A549 (cell line): ENCODE data around the gene SLC6A7. TPM values are rescaled to one million over a fixed set of nuclear protein-coding genes. Genes with fewer than 3 reads are reported as not detected.

Source experiments
- ATAC-seq, 2 experiments: fragments of 200-7000 bp in 1 of 2; fragments of >200 bp in 1 of 2; cut with Nextera tagmentation in 1 of 2; cut with Tn5 transposase in 1 of 2; 3 replicates each; pipeline versions ENCODE4 v1.8.0 to v1.9.1; 2018 to 2020; ENCODE audit warnings: mild to moderate bottlenecking in 1 of 2, moderate library complexity in 1 of 2
- CTCF ChIA-PET: fragments of 300-600 bp; sonication (Branson Sonifier 250); formaldehyde crosslinking; extraction: SDS; loops from one replicate; lab custom pipeline; 2021; ENCODE audit warnings: antibody characterized with exemption, inconsistent platforms; lab: Yijun Ruan, JAX
- POLR2A ChIA-PET: fragments of 350-600 bp; formaldehyde crosslinking; extraction: SDS; loops from one replicate; lab custom pipeline; 2021; ENCODE audit warnings: antibody characterized with exemption, inconsistent platforms; lab: Yijun Ruan, JAX
- DNase-seq, 2 experiments: peaks; one replicate each; pipeline versions ENCODE4 v3.0.0 to v3.0.0-alpha.2; 2011 to 2016; ENCODE audit warnings: low read depth in 1 of 2, low spot score in 1 of 2
- FAIRE-seq: peaks from 2 replicates; lab custom pipeline; 2011; peaks lifted over from hg19 to GRCh38; lab: Jason Lieb, UNC
- H3K27ac ChIP-seq, 2 experiments: fragments of >200 bp; sonication (Bioruptor Twin); formaldehyde crosslinking; 3 replicates each; pipeline ENCODE4 v1.5.1; 2016 to 2017
- H3K4me1 ChIP-seq: fragments of >200 bp; sonication (Bioruptor Twin); formaldehyde crosslinking; 3 replicates; pipeline ENCODE4 v1.6.1; 2016
- H3K4me2 ChIP-seq: fragments of >200 bp; sonication (Bioruptor Twin); formaldehyde crosslinking; 3 replicates; pipeline ENCODE4 v1.6.1; 2016
- H3K4me3 ChIP-seq: fragments of >200 bp; sonication (Bioruptor Twin); formaldehyde crosslinking; 3 replicates; pipeline ENCODE4 v1.5.1; 2016
- H3K9me3 ChIP-seq: fragments of >200 bp; sonication (Bioruptor Twin); formaldehyde crosslinking; 3 replicates; pipeline ENCODE4 v1.6.1; 2016
- CBX2 ChIP-seq: fragments of 200-600 bp; sonication (generic); IDR thresholded peaks from 2 replicates; pipeline ENCODE4 v1.6.1; 2016; ENCODE audit warnings: low read depth, mild to moderate bottlenecking, borderline replicate concordance
- CEBPB ChIP-seq, 2 experiments: fragments of >200 bp in 1 of 2; sonication (Bioruptor Twin) in 1 of 2; formaldehyde crosslinking in 1 of 2; IDR thresholded peaks; 2 replicates each; pipeline ENCODE4 v1.6.1; 2012 to 2016
- EP300 ChIP-seq, 2 experiments: fragments of >200 bp; sonication (Bioruptor Twin); formaldehyde crosslinking; IDR thresholded peaks; 2 replicates in 1 of 2; 3 replicates in 1 of 2; pipeline ENCODE4 v1.6.1; 2016 to 2017
- FOSL2 ChIP-seq, 2 experiments: fragments of 450-650 bp in 1 of 2; fragments of >200 bp in 1 of 2; sonication (Bioruptor Twin) in 1 of 2; formaldehyde crosslinking; IDR thresholded peaks; 2 replicates each; pipeline versions ENCODE4 v1.5.0 to v1.6.1; 2016 to 2020; ENCODE audit warnings: mild to moderate bottlenecking in 1 of 2, moderate library complexity in 1 of 2
- GATA3 ChIP-seq: IDR thresholded peaks from 2 replicates; pipeline ENCODE4 v1.6.1; 2012; ENCODE audit warnings: borderline replicate concordance
- MAZ ChIP-seq: fragments of 150-350 bp; IDR thresholded peaks from 2 replicates; pipeline ENCODE4 v1.6.1; 2014; ENCODE audit warnings: antibody characterized with exemption, low read depth, low read length, borderline replicate concordance
- POLR2A ChIP-seq: IDR thresholded peaks from 2 replicates; pipeline ENCODE4 v1.6.1; 2012; ENCODE audit warnings: mild to moderate bottlenecking, low read length
- POLR2AphosphoS2 ChIP-seq: conservative IDR thresholded peaks from 2 replicates; pipeline ENCODE4 v1.6.1; 2012; ENCODE audit warnings: low read length, improper control_type of control experiment, inconsistent platforms
- RAD21 ChIP-seq, 2 experiments: fragments of >200 bp in 1 of 2; sonication (Bioruptor Twin) in 1 of 2; formaldehyde crosslinking in 1 of 2; IDR thresholded peaks in 1 of 2; conservative IDR thresholded peaks in 1 of 2; 2 replicates in 1 of 2; 3 replicates in 1 of 2; pipeline ENCODE4 v1.6.1; 2012 to 2018; ENCODE audit warnings: inconsistent platforms in 1 of 2
- RARB ChIP-seq: fragments of 250-450 bp; sonication (Bioruptor Pico); IDR thresholded peaks from 2 replicates; pipeline ENCODE4 v1.8.0; 2021; ENCODE audit warnings: mild to moderate bottlenecking, moderate library complexity
- SMC3 ChIP-seq: fragments of >200 bp; sonication (Bioruptor Twin); formaldehyde crosslinking; IDR thresholded peaks from 3 replicates; pipeline ENCODE4 v1.6.1; 2018; ENCODE audit warnings: inconsistent platforms
- SREBF2 ChIP-seq: fragments of 450-650 bp; IDR thresholded peaks from 2 replicates; pipeline ENCODE4 v1.6.1; 2014; ENCODE audit warnings: mild to moderate bottlenecking, moderate library complexity
- USF2 ChIP-seq: fragments of 450-650 bp; IDR thresholded peaks from 2 replicates; pipeline ENCODE4 v1.6.1; 2014; ENCODE audit warnings: antibody characterized with exemption
- ZC3H11A ChIP-seq: fragments of 450-650 bp; IDR thresholded peaks from 2 replicates; pipeline ENCODE4 v1.6.1; 2014; ENCODE audit warnings: antibody characterized with exemption, mild to moderate bottlenecking
- WGBS: methylation state at CpG from one replicate; pipeline ENCODE4 v1.1.6; 2017; ENCODE audit errors: missing lambda C conversion rate; 5-methylcytosine and 5-hydroxymethylcytosine counted together
- polyA plus RNA-seq, 4 experiments: library from polyadenylated mRNA; depleted of rRNA in 3 of 4; stranded (reverse); fragments of >200 nt; fragmentation: RNase III in 1 of 4; extraction: RNeasy Plus Mini Kit Qiagen cat#74134 plus additional on column Dnase treatment in 1 of 4; gene quantifications; 2 replicates in 3 of 4; 3 replicates in 1 of 4; pipeline ENCODE4 v1.2.3, GENCODE V29; 2011 to 2017
- TF ChIP-seq, protein P1 (sequence below): fragments of >200 bp; sonication (Bioruptor Twin); formaldehyde crosslinking; IDR thresholded peaks from 3 replicates; pipeline ENCODE4 v1.5.1; 2016
- TF ChIP-seq, protein P2 (sequence below): fragments of >200 bp; sonication (Bioruptor Twin); formaldehyde crosslinking; IDR thresholded peaks from 3 replicates; pipeline ENCODE4 v1.6.1; 2016

The SLC6A7 gene
- polyA plus RNA-seq, 2 of the 4 experiments (the other 2 are of a cell fraction): not detected

GRCh38 chr5:150227036-150227435 lies 37.2 kb downstream of the SLC6A7 start:
- ATAC-seq: peak in 1 of 2 experiments; percentile 17; a peak in 2 of 6 replicates

GRCh38 chr5:150227606-150228273 lies 37.9 kb downstream of the SLC6A7 start:
- H3K9me3 ChIP-seq: no peaks in the 10 kb centered on the region
- 68% methylated on average over 10 of the region's 11 CpGs for WGBS
- peak; percentile 23 to 37; a peak in 4 of 6 replicates for ATAC-seq
- FAIRE-seq: no peak
- no peak for TF ChIP-seq USF2
- TF ChIP-seq CEBPB (IDR thresholded peaks at IDR 0.05): peak; percentile 17 to 62; a peak in 3 of 4 replicates
- TF ChIP-seq, all 56 proteins: peak for 1
- Histone ChIP-seq H3K27ac (peak overlapping the region in 1 of 2 experiments; percentile 30; a peak in 1 of 6 replicates), H3K4me2 (peak overlapping the region; percentile 14; the same call in 1 of the 3 replicates), H3K4me3 (no peak overlapping the region), H3K4me1 (peaks cover 7% of the 10 kb centered on the region; the same call in 1 of the 3 replicates)
- ChIA-PET CTCF (interaction anchor here (0.8 to 11.7 kb wide), 4 partner anchors 10 to 123 kb away, joined by 3 to 105 read pairs (median 13); partner anchors contain the start of gene ARSI), POLR2A (no interaction called here)
- DNase-seq: peak in 1 of 2 experiments; percentile 7

More at GRCh38 chr5:150227036-150227435, 37.2 kb downstream of the SLC6A7 start:
- CTCF ChIA-PET: interaction anchor here (0.8 to 11.7 kb wide), 4 partner anchors 10 to 123 kb away, joined by 3 to 105 read pairs (median 13); partner anchors contain the start of gene ARSI
- no peak for FAIRE-seq
- POLR2A ChIA-PET: no interaction called here
- H3K27ac ChIP-seq: peak overlapping the region in 1 of 2 experiments; percentile 30; a peak in 1 of 6 replicates
- WGBS: 83% methylated on average over 5 of the region's 5 CpGs
- H3K4me1 ChIP-seq: peaks cover 7% of the 10 kb centered on the region; the same call in 1 of the 3 replicates
- no peaks in the 10 kb centered on the region for H3K9me3 ChIP-seq
- TF ChIP-seq SREBF2 (no peak), RAD21 (conservative IDR thresholded peaks at IDR 0.05 in 1 of 2, IDR thresholded peaks at IDR 0.05 in 1 of 2) (peak in 1 of 2 experiments; percentile 2; a peak in 1 of 5 replicates)
- H3K4me3 ChIP-seq: no peak overlapping the region
- DNase-seq: no peak
- 0 out of 3 replicates have a peak overlapping the region, but pooled peaks have one; percentile 14 for H3K4me2 ChIP-seq

GRCh38 chr5:150229571-150229970 lies 39.7 kb downstream of the SLC6A7 start:
- DNase-seq (no peak), ATAC-seq (no peak), FAIRE-seq (no peak)
- WGBS: 33% methylated on average over 3 of the region's 3 CpGs
- POLR2A ChIA-PET: no interaction called here
- H3K4me3 ChIP-seq: no peak overlapping the region
- H3K4me1 ChIP-seq: peaks cover 7% of the 10 kb centered on the region; the same call in 1 of the 3 replicates
- H3K27ac ChIP-seq: no peak overlapping the region
- no peak overlapping the region for H3K4me2 ChIP-seq
- CTCF ChIA-PET: interaction anchor here (1.1 to 11.7 kb wide), 4 partner anchors 12 to 121 kb away, joined by 3 to 105 read pairs (median 14); no protein-coding TSS in a partner anchor
- TF ChIP-seq ZC3H11A: no peak
- TF ChIP-seq MAZ: no peak
- TF ChIP-seq EP300 (IDR thresholded peaks at IDR 0.05): no peak
- TF ChIP-seq RARB (CRISPR knock-in tag): no peak
- TF ChIP-seq, protein P1, sequence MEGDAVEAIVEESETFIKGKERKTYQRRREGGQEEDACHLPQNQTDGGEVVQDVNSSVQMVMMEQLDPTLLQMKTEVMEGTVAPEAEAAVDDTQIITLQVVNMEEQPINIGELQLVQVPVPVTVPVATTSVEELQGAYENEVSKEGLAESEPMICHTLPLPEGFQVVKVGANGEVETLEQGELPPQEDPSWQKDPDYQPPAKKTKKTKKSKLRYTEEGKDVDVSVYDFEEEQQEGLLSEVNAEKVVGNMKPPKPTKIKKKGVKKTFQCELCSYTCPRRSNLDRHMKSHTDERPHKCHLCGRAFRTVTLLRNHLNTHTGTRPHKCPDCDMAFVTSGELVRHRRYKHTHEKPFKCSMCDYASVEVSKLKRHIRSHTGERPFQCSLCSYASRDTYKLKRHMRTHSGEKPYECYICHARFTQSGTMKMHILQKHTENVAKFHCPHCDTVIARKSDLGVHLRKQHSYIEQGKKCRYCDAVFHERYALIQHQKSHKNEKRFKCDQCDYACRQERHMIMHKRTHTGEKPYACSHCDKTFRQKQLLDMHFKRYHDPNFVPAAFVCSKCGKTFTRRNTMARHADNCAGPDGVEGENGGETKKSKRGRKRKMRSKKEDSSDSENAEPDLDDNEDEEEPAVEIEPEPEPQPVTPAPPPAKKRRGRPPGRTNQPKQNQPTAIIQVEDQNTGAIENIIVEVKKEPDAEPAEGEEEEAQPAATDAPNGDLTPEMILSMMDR: no peak
- no peak for TF ChIP-seq POLR2A
- TF ChIP-seq SMC3: no peak
- TF ChIP-seq POLR2AphosphoS2: no peak
- TF ChIP-seq, protein P2, sequence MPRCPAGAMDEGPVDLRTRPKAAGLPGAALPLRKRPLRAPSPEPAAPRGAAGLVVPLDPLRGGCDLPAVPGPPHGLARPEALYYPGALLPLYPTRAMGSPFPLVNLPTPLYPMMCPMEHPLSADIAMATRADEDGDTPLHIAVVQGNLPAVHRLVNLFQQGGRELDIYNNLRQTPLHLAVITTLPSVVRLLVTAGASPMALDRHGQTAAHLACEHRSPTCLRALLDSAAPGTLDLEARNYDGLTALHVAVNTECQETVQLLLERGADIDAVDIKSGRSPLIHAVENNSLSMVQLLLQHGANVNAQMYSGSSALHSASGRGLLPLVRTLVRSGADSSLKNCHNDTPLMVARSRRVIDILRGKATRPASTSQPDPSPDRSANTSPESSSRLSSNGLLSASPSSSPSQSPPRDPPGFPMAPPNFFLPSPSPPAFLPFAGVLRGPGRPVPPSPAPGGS: no peak
- no peak for TF ChIP-seq GATA3
- TF ChIP-seq FOSL2 (IDR thresholded peaks at IDR 0.05): no peak
- TF ChIP-seq FOSL2 (CRISPR knock-in tag; IDR thresholded peaks at IDR 0.05): no peak
- no peak for TF ChIP-seq CBX2
- H3K9me3 ChIP-seq: no peaks in the 10 kb centered on the region
